PC-3 (cell line): ENCODE data around the gene SEC14L1. TPM values are rescaled to one million over a fixed set of nuclear protein-coding genes. Genes with fewer than 3 reads are reported as not detected.
A peak's percentile ranks its signal among the peaks of the same experiment; 100 is the strongest.

Experiments used
- ATAC-seq: fragments of 200-7000 bp; cut with Tn5 transposase; 2 replicates; pipeline ENCODE4 v1.9.1; 2020; ENCODE audit warnings: mild to moderate bottlenecking, moderate library complexity
- BruUV-seq: library from RNA; stranded (reverse); fragments of 400-500 nt; replicated peaks from 2 replicates; lab custom pipeline; 2021; lab: Mats Ljungman, UMichigan
- CTCF ChIA-PET: fragments of 300-600 bp; sonication (Branson Sonifier 250); formaldehyde crosslinking; loops from one replicate; lab custom pipeline; 2022; ENCODE audit warnings: antibody characterized with exemption; lab: Charles Lee
- POLR2A ChIA-PET: fragments of 300-600 bp; sonication (Branson Sonifier 250); formaldehyde crosslinking; loops from one replicate; lab custom pipeline; 2022; ENCODE audit warnings: antibody characterized with exemption; ENCODE audit not compliant: unreplicated experiment; lab: Charles Lee
- DNase-seq: peaks from one replicate; pipeline ENCODE4 v3.0.0-alpha.2; 2015
- H2AFZ ChIP-seq: fragments of 300-600 bp; sonication (generic); 2 replicates; pipeline ENCODE4 v1.6.0; 2016; ENCODE audit warnings: antibody characterized with exemption, low read length
- H3F3A ChIP-seq: fragments of 300-600 bp; sonication (generic); one replicate; pipeline ENCODE4 v1.6.0; 2017; ENCODE audit warnings: antibody characterized with exemption, low read length, control low read depth, mild to moderate bottlenecking; ENCODE audit not compliant: unreplicated experiment
- H3K27ac ChIP-seq: fragments of 300-600 bp; sonication (generic); 2 replicates; pipeline ENCODE4 v1.5.1; 2016; ENCODE audit warnings: mild to moderate bottlenecking, low read length
- H3K27me3 ChIP-seq: fragments of 300-600 bp; sonication (generic); 2 replicates; pipeline ENCODE4 v1.6.1; 2016; ENCODE audit warnings: low read length, mixed read lengths
- H3K36me3 ChIP-seq: fragments of 300-600 bp; sonication (generic); 2 replicates; pipeline ENCODE4 v1.6.1; 2016; ENCODE audit warnings: low read depth, mixed run types, low read length, mixed read lengths
- H3K4me1 ChIP-seq: fragments of 300-600 bp; sonication (generic); 2 replicates; pipeline ENCODE4 v1.5.1; 2016; ENCODE audit warnings: low read length; ENCODE audit not compliant: insufficient read depth
- H3K4me2 ChIP-seq: fragments of 300-600 bp; sonication (generic); 2 replicates; pipeline ENCODE4 v1.6.0; 2016; ENCODE audit warnings: low read length
- H3K4me3 ChIP-seq: fragments of 300-600 bp; sonication (generic); 2 replicates; pipeline ENCODE4 v1.5.1; 2016; ENCODE audit warnings: mild to moderate bottlenecking, low read length, mixed read lengths
- H3K79me2 ChIP-seq: fragments of 300-600 bp; sonication (generic); 2 replicates; pipeline ENCODE4 v1.6.1; 2017; ENCODE audit warnings: low read length, mixed read lengths
- H3K9ac ChIP-seq: fragments of 300-600 bp; sonication (generic); 2 replicates; pipeline ENCODE4 v1.6.0; 2016; ENCODE audit warnings: mild to moderate bottlenecking, low read length
- H3K9me2 ChIP-seq: fragments of 300-600 bp; sonication (generic); replicated peaks from 2 replicates; pipeline ENCODE4 v1.6.1; 2016; ENCODE audit warnings: mixed run types, low read length, mixed read lengths
- H3K9me3 ChIP-seq: fragments of 300-600 bp; sonication (generic); 2 replicates; pipeline ENCODE4 v1.6.1; 2016; ENCODE audit warnings: low read length, mixed read lengths
- H4K20me1 ChIP-seq: fragments of 300-600 bp; sonication (generic); 2 replicates; pipeline ENCODE4 v1.6.1; 2016; ENCODE audit warnings: low read length, mixed read lengths
- CTCF ChIP-seq: fragments of 300-600 bp; sonication (generic); conservative IDR thresholded peaks from 2 replicates; pipeline ENCODE4 v1.5.1; 2017; ENCODE audit warnings: antibody characterized with exemption, low read depth, mild to moderate bottlenecking, low read length
- EZH2 ChIP-seq: fragments of 300-600 bp; sonication (generic); IDR thresholded peaks from one replicate; pipeline ENCODE4 v1.6.1; 2017; ENCODE audit warnings: antibody characterized with exemption, mild to moderate bottlenecking, low read length; ENCODE audit not compliant: unreplicated experiment
- EZH2phosphoT487 ChIP-seq: fragments of 300-600 bp; sonication (generic); IDR thresholded peaks from 2 replicates; pipeline ENCODE4 v1.6.1; 2018; ENCODE audit warnings: mild to moderate bottlenecking, antibody characterized with exemption, low read length, borderline replicate concordance
- intact Hi-C: fragments of 100-400 bp; cut with micrococcal nuclease; formaldehyde crosslinking; loops from 2 replicates; pipeline ENCODE4 v1.9.0; 2023
- total RNA-seq: library from RNA; depleted of rRNA; stranded (reverse); fragments of >200 nt; gene quantifications from 2 replicates; pipeline ENCODE4 v1.2.3, GENCODE V29; 2014

The SEC14L1 gene
- total RNA-seq, 1 experiment from 2014 or later: 39.8 TPM

- ChIA-PET POLR2A (no interaction called here), CTCF (no interaction called here)
- no peaks in the 10 kb centered on the region for H3F3A ChIP-seq
- intact Hi-C loops: no loop called here
- TF ChIP-seq CTCF (no peak), EZH2phosphoT487 (no peak), EZH2 (no peak)
- ATAC-seq (peak; percentile 25; the same call in 1 of the 2 replicates), DNase-seq (no peak)
- peaks cover 13% of the 10 kb centered on the region; the same call in 1 of the 2 replicates for H4K20me1 ChIP-seq
- peaks cover 6% of the 10 kb centered on the region; the same call in 1 of the 2 replicates for H3K4me1 ChIP-seq
- no peak overlapping the region for H3K27ac ChIP-seq
- peaks cover 32% of the 10 kb centered on the region for H3K9me3 ChIP-seq
- no peaks in the 10 kb centered on the region for H3K27me3 ChIP-seq
- H3K9ac ChIP-seq: no peak overlapping the region
- no peak overlapping the region for H3K4me2 ChIP-seq
- BruUV-seq: no TSS peak
- H2AFZ ChIP-seq: no peak overlapping the region
- peaks cover 70% of the 10 kb centered on the region for H3K36me3 ChIP-seq
- no peaks in the 10 kb centered on the region for H3K9me2 ChIP-seq
- peaks cover 97% of the 10 kb centered on the region for H3K79me2 ChIP-seq
- no peak overlapping the region for H3K4me3 ChIP-seq
These were observed 23.8 kb downstream of the SEC14L1 start for GRCh38 chr17:77164483-77165091.

GRCh38 chr17:77165577-77165976 lies 24.8 kb downstream of the SEC14L1 start:
- Histone ChIP-seq H4K20me1 (peaks cover 4% of the 10 kb centered on the region; the same call in 1 of the 2 replicates), H3K4me2 (no peak overlapping the region), H3K79me2 (peaks cover 97% of the 10 kb centered on the region), H3K36me3 (peaks cover 80% of the 10 kb centered on the region), H2AFZ (no peak overlapping the region), H3K4me1 (0 out of 2 replicates have a peak, but pooled peaks cover 2% of the 10 kb centered on the region), H3K4me3 (no peak overlapping the region), H3F3A (no peaks in the 10 kb centered on the region), H3K27ac (no peak overlapping the region), H3K27me3 (no peaks in the 10 kb centered on the region), H3K9me3 (peaks cover 32% of the 10 kb centered on the region), H3K9ac (no peak overlapping the region), H3K9me2 (no peaks in the 10 kb centered on the region)
- no peak for ATAC-seq
- no peak for DNase-seq
- CTCF ChIA-PET: no interaction called here
- TF ChIP-seq CTCF (no peak), EZH2 (no peak), EZH2phosphoT487 (no peak)
- POLR2A ChIA-PET: no interaction called here
- BruUV-seq: no TSS peak
- intact Hi-C loops: no loop called here
